ENCODE measurements around the gene INPP4B.
"Not testable (repeated sequence)": the region's sequence is repeated elsewhere in the genome, so short reads cannot be mapped to it uniquely, and the experiment has no call there.

INPP4B gene

DNA sequence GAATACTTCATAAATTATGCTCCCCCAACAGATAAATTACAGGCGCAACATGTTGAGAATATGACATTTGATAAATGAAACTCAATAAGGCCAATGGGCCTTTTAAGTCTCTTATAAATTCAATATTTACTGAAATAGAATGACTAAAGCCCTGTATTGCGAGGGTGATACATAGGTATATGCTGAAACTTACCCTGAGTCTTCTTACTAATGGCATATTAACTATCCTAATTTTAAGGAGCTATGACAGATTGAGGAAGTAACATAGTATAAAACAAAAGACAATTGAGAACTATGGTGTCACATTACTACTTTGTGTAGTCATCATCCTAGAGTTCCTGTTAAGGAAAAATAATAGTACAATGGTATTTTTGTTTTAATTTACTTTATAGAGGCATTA is 769.1 kb downstream of the INPP4B start:
- no peak for DNase-seq (ENCODE audit: low read depth)

DNA sequence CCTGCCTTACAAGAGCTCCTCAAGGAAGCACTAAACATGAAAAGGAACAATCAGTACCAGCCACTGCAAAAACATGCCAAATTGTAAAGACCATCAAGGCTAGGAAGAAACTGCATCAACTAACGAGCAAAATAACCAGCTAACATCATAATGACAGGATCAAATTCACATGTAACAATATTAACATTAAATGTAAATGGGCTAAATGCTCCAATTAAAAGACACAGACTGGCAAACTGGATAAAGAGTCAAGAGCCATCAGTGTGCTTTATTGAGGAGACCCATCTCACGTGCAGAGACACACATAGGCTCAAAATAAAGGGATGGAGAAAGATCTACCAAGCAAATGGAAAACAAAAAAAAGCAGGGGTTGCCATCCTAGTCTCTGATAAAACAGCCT is 777.8 kb downstream of the INPP4B start:
- not testable (repeated sequence) for DNase-seq (ENCODE audit: low read depth)

DNA sequence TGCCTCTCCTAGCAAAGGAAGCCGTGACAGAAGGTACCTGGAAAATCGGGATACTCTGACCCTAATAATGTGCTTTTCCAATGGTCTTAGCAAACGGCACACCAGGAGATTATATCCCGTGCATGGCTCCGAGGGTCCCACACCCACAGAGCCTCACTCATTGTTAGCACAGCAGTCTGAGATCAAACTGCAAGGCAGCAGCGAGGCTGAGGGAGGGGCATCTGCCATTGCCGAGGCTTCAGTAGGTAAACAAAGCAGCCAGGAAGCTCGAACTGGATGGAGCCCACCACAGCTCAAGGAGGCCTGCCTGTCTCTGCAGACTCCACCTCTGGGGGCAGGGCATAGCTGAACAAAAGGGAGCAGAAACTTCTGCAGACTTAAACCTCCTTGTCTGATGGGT is 779.5 kb downstream of the INPP4B start:
- DNase-seq (ENCODE audit: low read depth): not testable (repeated sequence)

DNA sequence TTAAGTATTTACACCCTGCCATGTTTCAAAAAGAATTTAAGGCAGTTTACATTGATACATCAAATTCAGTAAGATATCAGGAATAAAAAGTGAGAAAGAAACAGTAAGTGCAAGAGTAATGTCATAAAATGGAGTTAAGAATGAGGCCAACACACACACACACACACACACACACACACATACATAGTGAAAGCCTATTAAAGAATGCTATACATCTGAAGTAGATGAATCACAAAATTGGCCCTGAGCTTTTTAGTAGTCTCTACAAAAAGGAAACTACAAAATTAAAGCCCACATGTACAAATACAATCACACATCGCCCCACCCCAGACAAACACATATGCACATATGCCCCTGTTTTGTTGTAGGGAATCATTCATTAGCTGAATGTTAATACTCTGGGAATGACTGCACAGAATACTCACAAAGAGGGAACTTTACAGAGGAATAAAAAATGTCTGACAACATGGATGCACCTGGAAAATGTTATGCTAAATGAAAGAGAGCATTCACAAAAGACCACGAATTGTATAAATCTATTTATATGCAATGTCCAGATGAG is 780.9 kb downstream of the INPP4B start:
- DNase-seq (ENCODE audit: low read depth): no peak

DNA sequence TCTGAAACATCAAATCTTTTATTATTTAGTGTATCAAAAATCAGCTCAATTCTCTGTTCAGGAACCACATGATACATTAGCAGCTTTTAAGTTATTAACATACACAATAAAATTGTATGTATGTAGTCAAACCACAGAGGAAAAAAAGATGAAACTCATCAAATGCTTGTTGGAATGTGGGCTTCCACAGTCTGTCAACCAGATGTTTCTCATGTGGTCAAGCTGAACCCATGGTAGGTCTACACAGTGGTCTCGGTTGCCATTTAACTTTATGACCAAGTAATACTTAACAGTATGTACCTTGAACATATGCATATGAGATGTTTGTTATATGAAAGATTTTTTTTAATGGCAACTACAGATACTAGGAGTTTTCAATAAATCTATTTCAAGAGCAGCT is 781.9 kb downstream of the INPP4B start:
- no peak for DNase-seq (ENCODE audit: low read depth)

DNA sequence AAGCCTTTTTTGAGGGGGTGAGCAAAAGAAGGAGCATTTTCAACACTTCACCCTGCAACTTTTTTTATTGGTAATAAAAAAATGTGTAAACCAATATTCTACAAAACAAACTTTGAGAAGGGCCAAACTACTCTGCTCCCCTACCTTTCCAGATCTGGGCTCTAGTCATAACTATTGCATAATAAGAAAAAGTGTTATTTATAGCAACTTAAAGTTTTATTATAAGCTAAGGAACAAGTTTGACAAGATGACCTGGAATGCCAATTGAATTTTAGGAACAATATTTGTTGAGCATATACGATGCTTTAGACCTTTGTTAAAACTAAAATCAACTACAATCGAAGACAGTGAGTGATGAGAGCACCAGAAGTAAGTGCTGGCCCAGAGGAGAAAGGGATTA is 800.1 kb downstream of the INPP4B start:
- no peak for DNase-seq (ENCODE audit: low read depth)

DNA sequence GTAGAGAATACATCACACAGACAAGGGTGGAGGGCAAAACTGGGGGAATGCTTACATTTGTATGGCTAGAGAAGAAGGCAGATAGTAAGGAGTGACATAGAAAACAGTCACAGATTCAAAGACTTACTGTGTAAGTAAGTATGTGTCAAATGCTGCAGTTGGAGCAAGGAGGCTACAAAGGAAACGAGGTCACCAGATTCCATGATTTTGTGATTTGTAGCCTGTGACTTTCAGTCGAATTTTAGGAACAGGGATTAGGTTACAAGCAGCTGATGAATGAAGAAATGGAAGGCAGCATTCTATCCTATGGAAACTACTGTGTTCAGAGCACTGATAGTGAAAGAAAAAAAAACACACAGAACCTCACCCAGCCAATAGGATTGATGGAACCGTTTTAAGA is 801.8 kb downstream of the INPP4B start:
- DNase-seq (ENCODE audit: low read depth): no peak

DNA sequence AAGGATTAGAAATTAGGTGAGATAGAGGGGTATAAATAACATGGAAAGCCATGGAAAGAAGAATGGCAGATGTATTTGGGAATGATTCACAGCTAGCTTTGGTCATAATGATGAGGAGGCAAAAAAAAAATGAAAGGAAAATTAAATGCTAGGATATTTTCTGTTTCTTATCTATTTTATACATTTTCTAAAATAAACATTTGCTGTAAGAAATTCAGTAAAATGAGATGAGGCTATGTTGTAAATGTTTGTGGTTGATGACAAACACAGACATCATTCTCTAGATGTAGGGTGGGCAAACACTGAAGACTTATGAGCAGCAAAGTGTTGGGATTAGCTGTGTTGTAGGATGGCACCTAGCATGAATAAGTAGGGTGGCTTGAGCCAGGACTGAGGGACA is 802.6 kb downstream of the INPP4B start:
- no peak for DNase-seq (ENCODE audit: low read depth)

DNA sequence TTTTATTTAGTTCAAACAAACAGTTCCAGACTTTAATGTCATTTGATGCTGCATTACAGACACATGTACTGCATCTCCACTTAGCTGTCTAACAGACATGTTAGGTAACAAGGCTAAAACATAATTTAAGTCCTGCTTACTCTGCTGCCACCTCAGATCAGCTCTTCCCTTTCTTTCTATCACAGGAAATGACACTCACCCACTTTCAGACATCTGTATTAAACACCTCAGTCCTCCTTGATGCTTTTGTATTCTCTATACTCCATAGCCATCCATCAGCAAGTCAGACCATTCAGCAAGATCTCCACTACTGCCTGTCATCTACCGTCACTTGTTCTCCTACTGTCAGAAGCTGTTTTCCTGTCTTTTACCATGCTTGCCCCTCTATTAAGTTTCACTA is 804.3 kb downstream of the INPP4B start:
- no peak for DNase-seq (ENCODE audit: low read depth)

DNA sequence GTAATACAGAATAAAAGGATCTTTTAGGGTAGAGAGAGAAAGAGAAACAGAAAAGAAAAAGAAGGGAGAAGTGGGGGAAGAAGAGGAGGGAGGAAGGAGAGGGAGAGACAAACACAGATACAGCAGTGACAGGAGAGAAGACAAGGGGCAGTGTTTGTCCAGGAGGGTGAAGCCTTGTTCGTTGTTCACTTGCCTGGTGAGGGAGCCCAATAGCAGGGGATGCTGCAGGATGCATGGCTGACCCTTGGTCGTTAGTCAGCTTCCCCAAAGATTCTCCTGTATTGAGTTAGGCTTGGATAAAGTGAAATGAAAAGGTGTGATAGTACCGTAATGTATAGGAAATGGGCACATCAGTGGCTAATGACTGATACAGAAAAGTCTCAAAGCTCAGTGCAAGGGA is 806.1 kb downstream of the INPP4B start:
- no peak for DNase-seq (ENCODE audit: low read depth)

DNA sequence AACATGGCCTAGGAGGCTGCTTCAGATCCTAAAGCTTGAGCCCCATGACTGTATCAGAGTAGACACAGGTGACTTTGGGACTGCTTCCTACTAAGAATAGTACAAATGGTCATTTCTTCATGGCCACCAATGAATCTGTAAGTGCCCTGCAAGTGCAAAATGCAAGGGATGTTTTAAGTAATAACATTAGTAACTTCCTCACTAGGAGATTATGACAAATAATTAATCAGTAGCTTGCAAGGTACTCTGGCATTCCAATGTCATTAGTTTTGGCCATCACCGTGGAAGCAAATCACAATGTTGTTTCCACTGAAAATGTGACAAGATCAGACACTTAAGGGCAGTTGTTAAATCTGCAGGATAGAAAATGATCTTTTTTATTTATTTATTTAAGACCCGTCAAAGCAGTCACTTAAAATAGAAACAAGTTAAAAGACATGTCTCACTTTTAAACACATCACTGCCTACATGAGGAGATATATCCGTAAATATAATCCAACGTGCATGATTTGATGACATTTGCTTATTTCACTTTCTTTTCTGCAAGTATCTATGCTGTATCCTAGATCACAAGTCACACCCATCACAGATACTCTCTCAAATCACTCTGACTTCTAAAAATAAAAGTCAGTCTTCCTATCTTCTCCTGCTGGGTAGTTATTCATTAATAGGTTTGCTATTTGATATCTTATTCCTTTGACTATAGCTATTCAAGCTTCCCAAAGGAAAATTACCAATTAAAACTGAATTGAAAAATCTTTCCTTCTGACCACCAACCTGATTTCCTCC is 809.1 kb downstream of the INPP4B start:
- DNase-seq (ENCODE audit: low read depth): no peak

DNA sequence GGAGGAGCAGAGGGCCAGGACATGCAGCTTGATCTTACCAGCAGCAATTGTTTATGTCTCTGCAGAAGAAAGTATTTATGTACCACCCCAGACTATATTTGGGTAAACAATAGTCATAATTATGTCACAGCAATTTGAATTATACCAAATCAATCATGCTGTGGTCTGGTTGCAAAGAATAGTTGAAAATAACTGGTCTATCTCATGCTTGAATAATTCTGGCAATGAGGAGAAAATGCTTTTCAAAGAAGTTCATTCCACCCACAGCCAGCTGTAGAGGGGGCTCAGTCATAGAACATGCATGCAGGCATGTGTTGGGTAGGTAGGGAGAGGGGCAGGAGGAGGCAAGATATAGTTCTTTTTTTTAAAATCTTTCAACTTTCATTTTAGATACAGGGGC is 810.5 kb downstream of the INPP4B start:
- DNase-seq (ENCODE audit: low read depth): no peak

DNA sequence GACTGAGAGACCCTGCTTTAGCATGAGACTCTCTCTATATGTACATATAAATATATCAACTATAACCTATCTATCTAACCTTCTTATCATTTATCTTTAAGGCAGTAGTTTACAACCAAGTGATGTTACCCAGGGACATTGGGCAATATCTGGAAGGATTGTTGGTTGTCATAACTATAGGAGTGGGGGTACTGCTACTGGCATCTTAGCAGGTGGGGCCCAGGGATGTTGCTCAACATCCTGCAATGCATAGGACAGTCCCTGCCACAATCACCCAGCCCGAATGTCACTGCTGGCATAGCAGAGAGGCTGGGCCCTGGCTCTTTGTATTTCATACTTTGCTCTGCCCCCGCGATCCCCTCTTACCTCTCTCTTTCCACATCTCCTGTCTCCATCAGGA is 812.0 kb downstream of the INPP4B start:
- DNase-seq (ENCODE audit: low read depth): no peak

DNA sequence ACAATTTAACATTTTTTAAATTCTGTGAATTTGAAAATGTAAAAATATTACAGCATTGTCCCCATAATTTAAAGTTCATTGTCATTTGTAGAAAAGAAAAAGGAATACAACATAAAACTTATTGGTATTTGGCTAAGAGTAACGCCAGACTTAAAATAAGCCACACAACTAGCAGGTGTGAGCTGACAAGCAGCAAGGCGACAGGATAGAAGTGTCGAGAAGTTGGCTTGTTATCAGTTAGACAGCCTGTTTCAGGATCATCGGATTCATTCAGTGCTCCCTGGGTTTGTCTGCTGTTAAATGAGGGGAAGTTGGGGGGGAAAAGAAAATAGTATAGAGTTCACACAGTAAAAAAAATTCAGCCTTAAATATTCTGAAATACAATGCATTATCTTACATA is 816.1 kb downstream of the INPP4B start:
- DNase-seq (ENCODE audit: low read depth): no peak

DNA sequence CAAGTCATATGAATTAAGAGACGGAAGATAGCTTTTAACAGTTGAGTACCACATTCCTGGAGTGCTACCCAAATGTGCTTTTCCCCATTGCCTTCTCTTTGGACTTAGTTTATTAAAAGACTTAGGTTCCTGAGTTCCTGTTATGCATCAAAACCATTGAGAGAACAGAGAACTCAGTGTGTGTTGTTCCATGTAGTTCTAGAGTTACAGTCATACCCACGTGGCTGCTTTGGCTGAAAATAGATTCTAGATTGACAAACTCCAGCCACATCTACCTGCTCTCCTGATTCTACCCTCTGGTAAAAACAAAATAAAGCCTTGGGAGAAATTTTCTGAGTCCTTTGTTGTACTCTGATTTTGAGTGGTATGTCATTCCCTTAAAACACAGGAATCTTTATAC is 824.3 kb downstream of the INPP4B start:
- DNase-seq (ENCODE audit: low read depth): no peak

DNA sequence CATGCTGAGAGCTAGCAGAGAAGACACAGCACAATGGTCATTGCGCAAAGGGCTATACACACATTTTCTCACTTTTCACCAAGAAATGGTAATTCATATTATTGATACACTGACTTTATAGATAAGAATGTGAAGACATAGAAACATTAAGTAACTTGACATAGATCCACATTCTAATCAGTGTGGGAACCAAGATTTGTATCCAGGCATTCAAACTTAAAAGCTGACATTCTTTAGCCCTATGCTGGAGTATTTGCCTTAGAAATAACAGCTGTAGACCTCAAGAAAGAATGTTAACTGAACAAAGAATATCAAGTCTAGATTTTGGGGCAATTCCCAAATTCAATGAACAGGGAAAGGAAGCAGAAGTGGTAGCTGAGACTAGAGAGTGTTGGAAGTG is 824.9 kb downstream of the INPP4B start:
- no peak for DNase-seq (ENCODE audit: low read depth)

DNA sequence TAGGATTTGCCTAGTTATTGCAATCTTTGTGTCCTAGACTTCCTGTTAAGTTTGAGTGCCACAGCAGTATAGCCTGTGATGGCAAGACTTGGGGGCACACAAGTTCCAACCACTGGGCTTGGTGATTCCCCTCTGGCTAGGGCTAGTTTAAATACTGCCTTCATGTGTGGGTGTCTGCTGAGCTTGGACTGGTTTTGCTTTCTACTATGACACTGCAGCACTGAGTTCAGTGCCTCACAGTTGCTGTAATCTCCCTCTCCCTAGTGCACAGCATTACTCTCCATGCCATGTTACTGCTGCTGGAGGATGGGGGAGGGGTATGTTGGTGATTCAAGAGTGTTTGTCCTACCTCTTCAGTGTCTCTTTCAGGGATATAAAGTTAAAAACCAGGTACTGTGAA is 830.1 kb downstream of the INPP4B start:
- DNase-seq (ENCODE audit: low read depth): no peak

DNA sequence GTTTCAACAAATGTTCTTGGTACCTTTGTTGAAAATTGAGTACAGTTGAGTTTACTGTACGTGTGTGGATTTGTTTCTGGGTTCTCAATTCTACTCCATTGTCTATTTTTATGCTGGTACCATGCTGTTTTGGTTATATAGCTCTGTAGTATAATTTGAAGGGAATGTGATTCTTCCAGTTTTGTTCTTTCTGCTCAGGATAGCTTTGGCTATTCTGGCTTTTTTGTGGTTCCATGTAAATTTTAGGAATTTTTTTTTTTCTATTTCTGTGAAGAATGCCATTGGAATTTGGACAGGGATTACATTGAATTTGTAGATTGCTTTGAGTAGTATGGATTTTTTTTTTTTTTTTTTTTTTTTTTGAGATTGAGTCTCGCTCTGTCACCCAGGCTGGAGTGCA is 836.4 kb downstream of the INPP4B start:
- no peak for DNase-seq (ENCODE audit: low read depth)

DNA sequence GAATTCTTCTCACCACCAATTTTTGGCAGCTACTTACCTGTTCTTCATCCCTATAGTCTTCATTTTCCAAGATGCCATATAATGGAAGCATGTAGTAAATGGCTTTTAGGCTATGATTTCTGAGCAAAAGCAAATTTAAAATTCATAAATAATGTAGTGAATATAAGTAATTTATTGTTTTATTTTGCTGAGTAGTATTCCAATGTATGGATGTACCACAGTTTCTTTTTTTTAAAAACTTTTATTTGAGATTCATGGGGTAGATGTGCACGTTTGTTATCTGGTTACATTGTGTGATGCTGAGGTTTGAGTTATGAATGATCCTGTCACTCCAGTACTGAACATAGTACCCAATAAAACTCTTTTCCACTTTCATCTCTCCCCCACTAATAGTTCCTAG is 840.6 kb downstream of the INPP4B start:
- DNase-seq (ENCODE audit: low read depth): no peak

DNA sequence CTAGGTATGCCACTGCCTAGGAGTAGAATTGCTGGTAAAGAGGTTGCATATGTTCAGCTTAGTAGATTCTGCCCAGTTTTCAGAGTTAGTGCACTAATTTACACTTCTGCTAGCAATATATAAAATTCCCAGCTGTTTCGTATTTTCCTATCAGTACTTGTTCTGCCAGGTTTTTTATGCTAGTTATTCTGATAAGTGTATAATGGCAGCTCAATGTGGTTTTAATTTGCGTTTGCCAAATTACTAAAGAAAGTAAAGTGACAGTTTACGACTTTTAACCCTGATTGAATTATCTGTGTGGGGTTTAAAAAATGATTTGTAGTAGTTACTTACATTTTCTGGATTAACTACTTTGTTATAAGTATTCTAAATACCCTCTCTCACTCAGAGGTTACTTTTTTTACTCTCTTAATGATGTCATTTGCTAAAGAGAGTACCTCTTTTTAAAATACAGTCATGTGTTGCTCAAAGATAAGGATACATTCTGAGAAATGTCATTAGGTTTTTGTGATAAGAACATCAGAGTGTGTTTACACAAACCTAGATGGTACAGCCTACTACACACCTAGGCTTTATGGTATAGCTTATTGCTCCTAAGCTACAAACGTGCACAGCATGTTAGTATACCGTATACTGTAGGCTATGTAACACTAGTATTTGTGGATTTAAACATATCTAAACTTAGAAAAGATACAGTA is 846.5 kb downstream of the INPP4B start:
- no peak for DNase-seq (ENCODE audit: low read depth)

DNA sequence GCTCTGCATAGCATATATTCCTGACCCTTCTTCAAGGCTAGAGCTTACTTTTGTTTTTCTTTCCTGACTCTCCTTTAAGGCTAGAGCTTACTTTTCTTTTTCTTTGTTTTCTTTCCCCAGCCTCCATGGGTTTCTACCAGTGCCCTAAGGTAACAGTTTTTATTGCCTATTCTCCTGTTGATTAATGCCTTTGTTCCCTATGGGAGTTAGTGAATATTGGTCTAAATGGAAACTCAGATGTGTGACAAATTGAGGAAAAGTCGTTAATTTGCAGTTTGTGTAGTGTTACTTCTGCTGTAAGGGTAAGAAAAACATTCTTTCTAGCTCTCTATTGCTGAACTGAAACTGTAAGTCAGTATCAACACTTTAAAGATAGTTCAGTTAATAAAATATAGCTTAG is 851.0 kb downstream of the INPP4B start:
- no peak for DNase-seq (ENCODE audit: low read depth)

DNA sequence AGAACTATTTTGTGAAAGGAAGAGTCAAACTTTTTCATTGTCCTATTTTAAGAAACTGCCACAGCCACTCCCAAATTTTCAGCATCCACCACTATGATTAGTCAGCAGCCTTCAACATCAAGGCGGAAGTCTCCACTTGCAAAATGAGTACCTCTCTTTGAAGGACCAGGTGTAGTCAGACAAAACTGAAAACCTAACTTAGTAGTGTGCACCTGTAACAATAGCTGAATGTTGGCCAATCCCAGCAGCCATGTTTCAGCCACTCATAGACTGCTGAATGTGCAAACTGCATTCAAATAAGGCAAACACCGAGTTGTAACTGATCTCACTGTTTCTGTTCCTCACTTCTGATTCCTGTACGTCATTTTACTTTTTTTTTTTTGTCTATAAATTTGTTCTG is 868.7 kb downstream of the INPP4B start:
- no peak for DNase-seq (ENCODE audit: low read depth)
